ENCODE measurements around the gene HPCAL1. TPM values are rescaled to one million over a fixed set of nuclear protein-coding genes. Genes with fewer than 3 reads are reported as not detected.

Gene HPCAL1
- total RNA-seq, 4 donors from 2014 or later, result 34.5 to 54.2 (median 41.3) TPM

GRCh38 chr2:10316336-10316735 lies 13.6 kb downstream of the HPCAL1 start:
- 66% methylated on average over 6 of the region's 6 CpGs for WGBS
- Histone ChIP-seq H3K36me3 (no peaks in the 10 kb centered on the region), H3K27ac (replicated peaks in 1 of 4) (peak overlapping the region in 1 of 4 donors; percentile 36), H3K4me3 (no peak overlapping the region), H3K4me1 (no peaks in the 10 kb centered on the region), H3K27me3 (no peaks in the 10 kb centered on the region), H3K9me3 (no peaks in the 10 kb centered on the region)
- no peak for DNase-seq (ENCODE audit: extremely low spot score)
- TF ChIP-seq CTCF (IDR thresholded peaks at IDR 0.05) (no peak), POLR2A (IDR thresholded peaks at IDR 0.05; ENCODE audit: low read depth) (no peak), POLR2AphosphoS5 (IDR thresholded peaks at IDR 0.05) (no peak), EP300 (IDR thresholded peaks at IDR 0.05) (no peak)
- intact Hi-C loops (cut with DNase I), result no loop called here

GRCh38 chr2:10316860-10317259 lies 14.2 kb downstream of the HPCAL1 start:
- 88% methylated on average over 7 of the region's 7 CpGs for WGBS
- intact Hi-C loops (cut with DNase I), result no loop called here
- no peaks in the 10 kb centered on the region for H3K27me3 ChIP-seq
- H3K36me3 ChIP-seq, result no peaks in the 10 kb centered on the region
- no peak for TF ChIP-seq CTCF (IDR thresholded peaks at IDR 0.05)
- no peak for TF ChIP-seq EP300 (IDR thresholded peaks at IDR 0.05)
- TF ChIP-seq POLR2A (IDR thresholded peaks at IDR 0.05; ENCODE audit: low read depth), result no peak
- TF ChIP-seq POLR2AphosphoS5 (IDR thresholded peaks at IDR 0.05), result no peak
- no peak overlapping the region for H3K4me3 ChIP-seq
- H3K27ac ChIP-seq (replicated peaks in 1 of 4), result no peak overlapping the region
- H3K4me1 ChIP-seq, result no peaks in the 10 kb centered on the region
- no peaks in the 10 kb centered on the region for H3K9me3 ChIP-seq
- DNase-seq (ENCODE audit: extremely low spot score), result no peak

GRCh38 chr2:10317646-10318045 lies 14.9 kb downstream of the HPCAL1 start:
- Histone ChIP-seq H3K9me3 (no peaks in the 10 kb centered on the region), H3K27ac (replicated peaks in 1 of 4) (no peak overlapping the region), H3K36me3 (no peaks in the 10 kb centered on the region), H3K4me1 (no peaks in the 10 kb centered on the region), H3K27me3 (no peaks in the 10 kb centered on the region), H3K4me3 (no peak overlapping the region)
- intact Hi-C loops (cut with DNase I), result no loop called here
- 81% methylated on average over 5 of the region's 5 CpGs for WGBS
- no peak for DNase-seq (ENCODE audit: extremely low spot score)
- TF ChIP-seq CTCF (IDR thresholded peaks at IDR 0.05), result no peak
- no peak for TF ChIP-seq POLR2A (IDR thresholded peaks at IDR 0.05; ENCODE audit: low read depth)
- TF ChIP-seq EP300 (IDR thresholded peaks at IDR 0.05), result no peak
- TF ChIP-seq POLR2AphosphoS5 (IDR thresholded peaks at IDR 0.05), result no peak

- H3K9me3 ChIP-seq, result no peaks in the 10 kb centered on the region
- H3K27me3 ChIP-seq, result no peaks in the 10 kb centered on the region
- H3K36me3 ChIP-seq, result no peaks in the 10 kb centered on the region
- 92% methylated on average over 12 of the region's 13 CpGs for WGBS
- intact Hi-C loops (cut with DNase I), result no loop called here
- no peak overlapping the region for H3K4me3 ChIP-seq
- DNase-seq (ENCODE audit: extremely low spot score), result no peak
- no peaks in the 10 kb centered on the region for H3K4me1 ChIP-seq
- H3K27ac ChIP-seq (replicated peaks in 1 of 4), result no peak overlapping the region
- TF ChIP-seq POLR2AphosphoS5 (IDR thresholded peaks at IDR 0.05) (no peak), CTCF (IDR thresholded peaks at IDR 0.05) (no peak), EP300 (IDR thresholded peaks at IDR 0.05) (no peak), POLR2A (IDR thresholded peaks at IDR 0.05; ENCODE audit: low read depth) (no peak)
Observed at GRCh38 chr2:10318345-10318744, 15.6 kb downstream of the HPCAL1 start.

GRCh38 chr2:10319892-10320574 lies 17.3 kb downstream of the HPCAL1 start:
- Histone ChIP-seq H3K9me3 (no peaks in the 10 kb centered on the region), H3K36me3 (no peaks in the 10 kb centered on the region), H3K27me3 (no peaks in the 10 kb centered on the region), H3K4me1 (peaks cover 0 to 6% (median 0%) of the 10 kb centered on the region in 4 donors), H3K4me3 (no peak overlapping the region), H3K27ac (replicated peaks in 1 of 4) (no peak overlapping the region)
- no peak for TF ChIP-seq EP300 (IDR thresholded peaks at IDR 0.05)
- TF ChIP-seq POLR2AphosphoS5 (IDR thresholded peaks at IDR 0.05), result no peak
- no peak for TF ChIP-seq POLR2A (IDR thresholded peaks at IDR 0.05; ENCODE audit: low read depth)
- TF ChIP-seq CTCF (IDR thresholded peaks at IDR 0.05), result no peak
- WGBS, result 83% methylated on average over 10 of the region's 10 CpGs
- intact Hi-C loops (cut with DNase I), result no loop called here
- DNase-seq (ENCODE audit: extremely low spot score), result no peak
